ENCODE measurements around the gene IMMP2L. TPM values are rescaled to one million over a fixed set of nuclear protein-coding genes. Genes with fewer than 3 reads are reported as not detected.
"Not testable (repeated sequence)": the region's sequence is repeated elsewhere in the genome, so short reads cannot be mapped to it uniquely, and the experiment has no call there.

IMMP2L gene
- total RNA-seq, 1 donor from 2014 or later = 40.8 TPM

- DNase-seq (ENCODE audit: low spot score) = no peak
These were observed 840.9 kb downstream of the IMMP2L start for GRCh38 chr7:110721395-110721794.

GRCh38 chr7:110720626-110721025, 841.7 kb downstream of the IMMP2L start:
- no peak for DNase-seq (ENCODE audit: low spot score)

DNA sequence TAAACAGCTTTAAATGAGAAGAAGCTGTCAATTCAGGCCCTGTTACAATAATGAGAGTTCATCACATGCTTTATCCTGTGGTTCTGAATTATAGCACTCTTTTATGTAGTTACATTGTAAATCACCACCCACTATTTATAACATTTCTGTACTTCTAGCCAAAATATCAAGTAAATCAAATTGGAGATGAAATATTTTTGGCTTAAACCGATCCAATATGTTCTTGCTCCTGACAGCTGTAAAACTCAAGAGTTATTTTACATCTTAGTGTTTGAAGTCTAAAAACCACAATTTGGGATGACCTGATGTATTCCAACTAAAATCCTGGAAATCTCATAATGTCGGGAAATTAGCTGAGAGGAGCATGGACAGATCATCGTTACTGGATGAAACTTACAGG, 842.6 kb downstream of the IMMP2L start:
- DNase-seq (ENCODE audit: low spot score) = no peak

DNA sequence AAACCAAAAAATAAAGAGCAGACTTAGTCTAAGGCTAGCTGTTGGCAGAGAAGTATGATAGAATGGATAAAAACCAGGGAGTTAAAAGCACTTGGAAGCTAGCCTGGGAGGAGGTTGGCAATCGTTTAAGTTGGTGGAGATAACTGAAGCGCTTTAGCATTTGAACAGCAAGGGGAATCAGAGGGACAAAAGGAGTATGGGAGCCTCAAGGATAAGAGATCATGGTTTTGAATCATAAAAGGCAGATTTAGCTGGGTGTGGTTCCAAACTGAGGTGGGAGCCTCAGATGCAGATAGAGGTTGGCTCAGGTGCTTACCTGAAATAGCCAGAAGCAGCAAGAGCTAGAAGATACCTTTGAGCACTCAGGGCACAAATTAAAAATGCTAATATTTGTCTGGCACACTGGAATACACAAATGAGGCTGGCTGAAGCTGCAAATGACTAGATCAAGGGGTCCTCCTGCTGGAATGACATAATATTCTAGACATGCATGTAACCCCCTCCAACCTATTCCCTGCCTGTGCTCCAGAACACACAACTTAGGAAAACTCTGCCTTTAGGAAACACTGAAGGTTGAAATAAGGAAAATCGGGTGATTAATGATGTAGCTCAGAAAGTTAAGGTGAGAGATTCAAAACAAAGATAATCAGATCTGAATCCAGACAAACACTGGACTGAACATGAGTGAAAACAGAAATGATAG, 843.6 kb downstream of the IMMP2L start:
- DNase-seq (ENCODE audit: low spot score) = no peak

DNA sequence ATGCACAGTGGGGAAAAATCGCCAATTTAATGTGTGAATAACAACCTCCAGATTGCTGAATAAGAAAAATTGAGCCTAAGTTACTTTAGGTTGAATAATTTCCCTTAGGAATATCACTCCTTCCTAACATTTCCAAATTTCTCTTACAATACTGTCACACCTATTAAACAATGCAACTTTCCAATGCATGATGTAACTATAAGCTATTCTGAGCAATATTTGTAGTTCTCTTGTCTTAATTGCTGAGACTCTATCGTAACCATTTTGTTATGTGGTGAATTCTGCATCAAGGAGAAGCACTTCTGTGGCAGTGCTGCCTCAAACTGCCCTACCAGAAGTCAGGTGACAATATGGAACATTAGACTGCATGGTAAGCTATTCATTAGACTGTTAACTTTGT, 858.1 kb downstream of the IMMP2L start:
- DNase-seq (ENCODE audit: low spot score) = no peak

DNA sequence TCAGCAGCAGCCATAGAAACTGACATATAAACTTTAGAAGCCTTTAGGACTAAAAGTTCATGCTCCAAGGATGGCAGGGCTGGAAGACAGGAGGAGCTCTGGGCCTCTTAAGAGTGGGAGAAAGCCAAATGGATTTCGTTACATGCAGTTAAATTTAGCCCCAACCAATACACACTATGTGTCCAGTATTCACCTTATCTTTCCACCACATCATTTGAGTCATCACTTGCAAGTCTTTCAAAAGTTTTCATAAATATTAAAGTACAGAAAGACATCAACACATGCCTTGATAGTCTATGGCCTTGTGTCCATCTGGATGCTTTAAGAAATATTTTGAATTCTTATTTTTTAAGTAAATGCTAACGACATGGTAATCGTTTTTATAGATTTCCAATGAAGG, 863.7 kb downstream of the IMMP2L start:
- no peak for DNase-seq (ENCODE audit: low spot score)

GRCh38 chr7:110693344-110693743, 868.9 kb downstream of the IMMP2L start:
- DNase-seq (ENCODE audit: low spot score) = no peak

GRCh38 chr7:110688908-110689307, 873.4 kb downstream of the IMMP2L start:
- DNase-seq (ENCODE audit: low spot score) = no peak

DNA sequence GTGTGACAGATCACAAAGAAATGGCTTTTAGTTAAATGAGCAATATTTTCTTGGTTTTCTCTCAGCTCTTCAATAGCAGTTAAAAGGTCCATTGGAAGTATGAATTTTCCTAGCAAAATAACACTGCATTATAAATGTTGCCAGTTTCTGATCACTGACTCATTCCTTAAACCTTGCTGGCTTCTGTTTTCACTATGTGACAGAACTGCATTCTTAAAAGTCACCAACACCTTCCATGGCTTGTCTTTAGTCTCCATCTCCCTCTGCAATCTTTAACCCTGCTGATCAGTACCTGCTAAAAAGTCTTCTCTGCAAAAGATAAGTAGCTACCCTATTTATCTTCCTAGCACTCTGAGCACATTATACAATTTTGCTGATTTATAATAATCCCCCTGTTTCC, 876.4 kb downstream of the IMMP2L start:
- DNase-seq (ENCODE audit: low spot score) = no peak

DNA sequence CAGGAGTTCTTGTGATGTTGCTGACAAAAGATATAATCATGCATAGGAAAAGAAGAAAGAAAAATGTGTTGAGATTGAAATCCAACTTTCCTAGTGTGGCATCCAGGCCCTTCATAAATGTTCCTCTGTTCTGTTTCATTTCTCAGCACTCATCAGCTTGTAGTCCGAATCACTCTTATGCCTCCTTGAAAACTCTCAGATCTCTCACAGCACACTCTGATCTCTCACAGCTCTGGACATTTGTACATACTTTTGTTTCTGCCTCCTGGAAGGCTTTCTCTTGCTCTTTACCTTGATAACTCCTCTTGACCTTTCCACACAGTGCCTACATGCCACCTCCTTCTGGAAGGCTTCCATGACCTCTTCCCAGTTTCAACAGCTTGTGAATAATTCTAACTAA, 880.4 kb downstream of the IMMP2L start:
- no peak for DNase-seq (ENCODE audit: low spot score)

GRCh38 chr7:110677405-110677804, 884.9 kb downstream of the IMMP2L start:
- no peak for DNase-seq (ENCODE audit: low spot score)

DNA sequence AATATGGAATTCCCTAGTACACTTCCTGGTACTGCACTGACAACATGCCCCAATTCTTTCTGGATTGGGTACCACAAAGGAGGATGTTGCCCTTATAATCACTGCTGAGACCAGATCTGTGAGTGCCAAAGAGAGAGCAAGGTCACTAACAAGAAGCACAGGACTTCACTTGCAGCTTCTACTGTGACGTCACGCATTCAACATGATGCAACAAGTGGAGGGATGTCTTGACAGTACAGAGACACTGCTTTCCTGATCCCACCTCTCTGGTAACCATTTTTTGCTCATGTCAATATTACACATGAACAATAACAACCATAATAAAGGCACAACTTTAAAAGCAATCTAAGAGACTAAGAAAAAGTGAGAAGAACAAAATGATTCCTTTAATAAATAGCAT, 885.5 kb downstream of the IMMP2L start:
- DNase-seq (ENCODE audit: low spot score) = no peak

GRCh38 chr7:110675383-110676103, 886.7 kb downstream of the IMMP2L start:
- no peak for DNase-seq (ENCODE audit: low spot score)

DNA sequence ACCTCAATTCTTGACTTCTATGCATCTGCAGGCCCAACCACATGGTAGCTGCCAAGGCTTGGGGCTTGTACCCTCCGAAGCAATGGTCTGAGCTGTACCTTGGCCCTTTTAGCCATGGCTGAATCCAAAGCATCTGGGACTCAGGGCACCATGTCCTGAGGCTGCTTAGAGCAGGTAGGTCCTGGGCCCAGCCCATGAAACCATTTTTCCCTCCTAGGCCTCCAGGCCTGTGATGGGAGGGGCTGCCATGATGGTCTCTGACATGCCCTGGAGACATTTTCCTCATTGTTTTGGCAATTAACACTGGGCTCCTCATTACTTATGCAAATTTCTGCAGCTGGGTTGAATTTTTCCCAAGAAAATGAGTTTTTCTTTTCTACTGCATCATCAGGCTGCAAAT, 889.1 kb downstream of the IMMP2L start:
- no peak for DNase-seq (ENCODE audit: low spot score)

DNA sequence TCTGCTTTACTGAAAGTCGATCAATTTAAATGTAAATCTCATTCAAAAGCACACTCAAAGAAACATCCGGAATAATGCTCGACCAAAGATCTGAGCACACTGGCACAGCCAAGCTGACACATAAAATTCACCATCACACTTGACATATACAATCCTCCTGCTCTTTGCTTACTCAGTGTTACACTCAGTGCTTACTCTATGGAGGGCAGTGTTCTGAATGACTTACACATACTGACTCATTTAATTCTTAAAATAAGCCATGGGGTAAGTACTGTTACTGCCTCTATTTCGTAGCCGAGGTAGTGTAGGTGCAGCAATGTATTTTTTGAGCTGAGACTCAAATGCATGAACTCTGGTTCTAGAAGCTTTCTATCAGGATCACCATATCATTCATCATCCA, 892.9 kb downstream of the IMMP2L start:
- no peak for DNase-seq (ENCODE audit: low spot score)

DNA sequence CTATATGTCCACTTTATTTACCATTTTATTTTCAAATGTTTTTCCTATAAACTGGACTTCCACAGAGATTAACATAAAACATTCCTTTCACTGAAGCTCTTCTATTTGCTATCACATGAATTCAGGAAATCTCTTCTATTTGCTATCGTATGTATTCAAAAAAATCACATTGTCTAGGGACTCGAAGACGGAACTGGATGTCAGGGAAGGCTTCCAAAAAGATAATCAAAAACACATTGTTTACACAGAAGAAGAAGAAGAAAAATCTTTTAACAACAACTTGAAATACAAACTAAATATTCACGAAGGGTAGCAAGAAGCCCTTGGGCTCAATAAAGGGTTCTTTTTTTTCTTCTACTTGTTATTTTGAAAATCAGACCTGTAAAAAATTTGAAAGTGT, 897.5 kb downstream of the IMMP2L start:
- DNase-seq (ENCODE audit: low spot score) = no peak

GRCh38 chr7:110660637-110661036, 901.7 kb downstream of the IMMP2L start:
- DNase-seq (ENCODE audit: low spot score) = not testable (repeated sequence)

- DNase-seq (ENCODE audit: low spot score) = no peak
These were observed 912.0 kb downstream of the IMMP2L start for GRCh38 chr7:110650328-110650727.

DNA sequence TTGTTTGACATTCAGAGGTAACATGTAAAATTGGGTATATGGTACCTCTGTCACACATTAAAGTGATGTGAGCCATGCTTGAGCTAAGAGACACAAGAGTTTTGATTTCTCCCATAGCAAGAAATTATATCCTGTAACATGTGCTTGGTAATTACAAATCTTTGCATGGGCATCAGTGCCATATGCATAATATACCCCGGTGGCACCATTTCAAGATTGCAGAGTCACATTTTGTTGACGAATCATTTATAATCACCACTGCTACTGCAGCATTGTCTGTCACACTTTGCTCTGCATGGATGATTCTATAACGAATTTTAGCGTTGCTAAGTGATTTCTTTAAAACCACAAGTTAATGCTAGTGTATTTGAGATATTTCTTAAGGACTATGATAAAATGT, 915.0 kb downstream of the IMMP2L start:
- no peak for DNase-seq (ENCODE audit: low spot score)

DNA sequence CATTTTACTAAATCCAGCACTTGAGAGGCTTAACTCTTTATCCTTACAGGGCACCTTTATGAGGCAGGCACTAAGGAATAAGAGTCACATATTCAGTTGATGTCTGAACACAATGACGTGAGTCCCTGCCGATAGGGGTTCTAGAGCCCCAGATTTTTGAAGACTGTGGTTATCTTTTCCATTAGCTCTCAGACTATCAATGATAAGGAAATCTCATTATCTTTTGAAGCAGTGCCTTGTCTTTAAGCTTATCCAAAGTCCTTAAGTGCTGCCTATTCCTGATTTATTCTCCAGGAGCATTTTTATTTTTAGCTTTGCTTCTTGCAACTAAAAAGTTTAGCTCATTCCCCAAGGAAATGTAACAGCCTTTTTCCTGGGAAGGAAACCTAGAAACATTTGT, 915.5 kb downstream of the IMMP2L start:
- no peak for DNase-seq (ENCODE audit: low spot score)

DNA sequence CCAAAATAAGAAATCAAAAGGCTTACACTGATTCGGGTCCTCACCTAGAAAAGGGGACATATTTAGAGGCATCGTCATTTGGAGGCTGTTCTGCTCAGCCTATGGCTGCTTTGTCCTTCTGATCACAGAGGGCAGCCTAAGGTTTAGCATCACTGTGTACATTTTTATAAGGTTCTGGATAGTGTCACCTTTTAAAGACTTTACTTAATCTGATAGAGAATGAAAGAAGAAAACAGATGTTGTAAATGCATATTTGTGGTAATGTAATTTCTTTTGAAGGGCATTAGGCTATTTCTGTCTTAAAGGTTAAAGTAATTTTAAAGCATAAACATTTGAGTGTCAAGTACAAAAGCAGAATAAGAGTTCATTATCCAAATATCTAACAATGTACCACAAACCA, 916.7 kb downstream of the IMMP2L start:
- DNase-seq (ENCODE audit: low spot score) = no peak

DNA sequence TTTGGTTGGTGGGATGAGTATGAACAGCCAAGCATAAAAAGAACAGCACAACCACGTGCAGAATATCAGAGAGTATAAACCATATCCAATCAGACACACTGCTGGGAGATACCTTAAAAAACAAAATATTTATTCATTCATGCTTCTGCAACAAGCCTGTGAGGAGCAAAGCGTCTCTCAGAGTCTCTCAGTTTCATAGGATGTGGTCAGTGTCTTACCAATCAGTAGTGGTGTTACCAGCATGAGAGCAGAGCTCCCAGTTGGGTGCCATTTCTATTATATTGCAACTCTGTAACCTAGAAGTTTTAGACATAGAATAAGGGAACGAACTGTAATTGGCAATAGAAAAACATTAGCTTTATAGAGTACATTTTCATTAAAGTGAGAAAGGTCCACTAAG, 917.2 kb downstream of the IMMP2L start:
- DNase-seq (ENCODE audit: low spot score) = no peak

GRCh38 chr7:110637252-110637651, 925.0 kb downstream of the IMMP2L start:
- no peak for DNase-seq (ENCODE audit: low spot score)

- DNase-seq (ENCODE audit: low spot score) = no peak
These were observed 929.0 kb downstream of the IMMP2L start for GRCh38 chr7:110633313-110633712.
